ENCODE results near the gene AP1S1.
"Not testable (repeated sequence)": the region's sequence is repeated elsewhere in the genome, so short reads cannot be mapped to it uniquely, and the experiment has no call there.

AP1S1 gene

DNA sequence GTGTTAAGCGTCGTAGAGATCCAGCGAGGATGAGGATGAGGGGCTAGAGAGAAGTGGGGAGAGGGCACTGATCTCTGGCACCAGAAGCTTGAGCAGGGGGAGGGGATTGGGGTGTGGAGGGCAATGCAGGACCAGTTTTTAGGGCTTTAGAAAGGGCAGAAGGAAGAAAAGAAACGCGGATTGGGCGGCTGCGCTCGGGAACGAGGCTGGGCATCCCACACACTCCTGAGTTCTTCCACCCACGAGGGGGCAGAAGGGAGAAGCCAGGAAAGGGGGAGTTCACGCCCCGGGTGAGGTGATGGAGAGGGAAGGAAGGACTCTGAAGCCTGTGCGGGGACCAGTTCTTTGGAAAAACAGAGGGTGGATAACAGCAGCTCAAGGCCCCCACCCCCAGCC lies 17.2 kb downstream of the AP1S1 start:
- DNase-seq = no peak

DNA sequence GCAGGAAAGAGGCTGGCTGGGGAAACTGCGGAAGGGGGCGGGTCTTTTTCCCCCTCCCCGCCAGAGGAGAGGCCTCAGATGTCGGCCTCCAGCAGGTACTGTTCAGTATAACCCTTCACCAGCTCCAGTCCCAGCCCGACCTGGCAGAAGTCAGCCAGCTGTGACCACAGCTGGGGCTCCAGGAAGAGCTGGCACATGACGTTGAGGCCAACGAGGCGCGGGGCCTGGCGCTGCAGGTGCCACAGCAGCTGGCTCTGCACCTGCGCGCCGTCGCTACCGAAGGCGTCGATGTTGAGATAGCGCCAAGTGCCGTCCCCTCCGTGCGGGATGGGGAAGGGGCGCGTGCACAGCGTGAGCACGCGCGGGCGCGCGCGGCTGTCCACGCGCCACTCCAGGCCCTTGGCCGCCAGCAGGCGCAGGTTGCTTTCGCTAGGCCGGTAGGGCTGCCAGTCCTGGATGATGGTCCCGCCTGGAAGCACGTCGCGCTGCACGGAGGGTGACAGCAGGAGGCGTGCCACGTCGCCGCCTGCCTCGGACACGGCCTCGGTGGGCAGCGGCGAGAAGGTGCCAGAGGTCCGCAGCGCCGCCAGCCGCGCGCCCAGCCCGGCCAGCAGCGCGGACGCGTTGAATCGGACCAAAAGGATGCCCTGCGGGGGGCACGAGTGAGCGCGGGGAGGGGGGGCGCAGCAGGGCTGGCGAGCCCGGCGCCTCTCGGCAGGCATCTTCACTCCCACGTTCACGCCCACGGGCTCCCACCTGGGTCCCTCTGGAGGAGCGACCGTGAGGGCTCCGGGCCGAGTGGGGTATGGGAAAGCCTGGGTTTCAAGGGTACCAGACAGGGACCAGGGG lies 18.0 kb downstream of the AP1S1 start:
- peak; percentile 93 for DNase-seq

DNA sequence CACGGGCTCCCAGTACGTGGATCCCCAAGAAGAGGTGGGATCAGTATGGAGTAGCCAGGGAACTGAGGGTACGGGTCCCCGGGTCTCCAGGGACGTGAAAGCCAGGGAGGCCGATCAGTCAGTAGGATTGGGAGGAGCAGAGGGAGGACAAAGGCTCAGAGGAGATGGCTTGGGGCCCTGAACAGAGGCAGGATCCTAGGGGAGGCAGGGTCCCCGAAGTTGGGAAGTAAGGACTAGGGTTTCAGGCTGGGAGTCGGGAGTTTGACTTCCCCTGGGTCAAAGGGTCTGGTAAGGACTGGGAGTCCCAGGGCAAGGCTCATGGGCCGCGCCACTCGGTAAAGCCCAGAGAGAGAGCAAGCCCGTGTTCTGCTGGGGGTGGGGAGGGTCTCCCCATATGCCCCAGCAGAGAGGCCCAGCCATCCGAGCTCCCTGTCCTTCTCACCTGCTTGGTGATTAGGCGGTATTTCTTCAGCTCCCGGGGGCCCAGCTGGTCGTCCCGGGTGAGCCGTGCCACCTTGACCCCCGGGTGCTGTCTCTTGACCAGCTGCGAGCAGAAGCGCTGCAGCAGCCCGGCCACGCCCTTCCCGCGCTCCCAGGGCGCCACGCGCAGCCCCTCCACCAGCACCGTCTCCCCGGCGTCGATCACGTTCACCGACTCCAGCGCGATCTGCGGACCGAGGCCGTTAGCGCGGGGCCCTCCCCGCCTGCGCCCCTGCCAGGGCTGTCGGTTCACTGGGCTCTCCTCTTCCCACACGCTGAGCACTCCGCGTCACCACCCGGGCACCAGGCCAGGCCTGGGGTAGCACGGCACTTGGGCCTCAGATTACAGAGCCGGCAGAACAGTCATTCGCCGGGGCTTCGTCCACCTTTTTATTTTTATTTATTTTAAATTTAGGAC lies 18.8 kb downstream of the AP1S1 start:
- DNase-seq = peak; percentile 89

DNA sequence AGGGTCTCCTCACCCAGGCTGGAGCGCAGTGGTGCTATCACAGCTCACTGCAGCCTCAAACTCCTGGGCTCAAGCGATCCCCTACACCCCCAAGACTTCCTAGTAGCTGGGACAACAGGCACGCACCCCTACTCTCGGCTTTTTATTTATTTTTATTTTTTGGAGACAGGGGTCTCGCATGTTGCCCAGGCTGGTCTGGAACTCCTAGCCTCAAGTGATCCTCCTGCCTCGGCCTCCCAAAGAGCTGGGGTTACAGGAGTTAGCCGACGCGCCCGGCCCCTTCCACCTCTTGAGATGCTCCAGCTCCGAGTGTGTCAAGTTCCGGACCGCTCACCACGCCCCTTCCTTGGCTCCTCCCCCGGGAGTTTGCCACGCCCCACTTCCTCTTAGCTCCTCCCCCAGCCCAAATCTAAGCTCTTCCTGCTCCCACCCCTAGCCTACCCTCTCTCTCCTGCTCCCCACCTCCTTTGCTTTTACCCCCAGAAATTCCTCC lies 19.5 kb downstream of the AP1S1 start:
- peak; percentile 51 for DNase-seq

DNA sequence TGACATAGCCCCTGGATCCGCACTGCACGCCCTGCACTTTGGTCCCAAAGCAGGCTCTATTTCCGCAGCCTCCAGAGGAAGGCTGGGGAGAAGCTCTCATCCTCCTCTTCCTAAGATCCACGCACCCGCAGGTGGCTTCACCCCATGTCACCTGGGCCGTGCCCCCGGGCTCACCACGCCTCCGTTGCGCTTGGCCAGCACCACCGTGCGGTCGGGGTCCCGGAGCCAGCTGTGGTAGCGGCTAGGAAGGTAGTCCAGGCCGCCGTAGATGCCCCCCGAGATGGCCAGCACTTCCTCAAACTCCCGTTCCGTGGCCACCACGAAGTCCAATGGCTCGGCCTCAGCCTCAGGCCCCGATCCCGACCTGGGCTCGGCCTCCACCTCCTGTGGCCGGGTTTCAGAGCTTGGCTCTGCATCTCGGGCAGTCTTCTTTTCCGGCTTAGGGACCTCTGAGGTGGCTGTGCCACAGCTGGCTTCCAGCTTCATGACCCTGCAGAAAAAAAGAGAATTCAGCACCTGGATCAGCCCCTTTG lies 20.1 kb downstream of the AP1S1 start:
- DNase-seq = no peak

DNA sequence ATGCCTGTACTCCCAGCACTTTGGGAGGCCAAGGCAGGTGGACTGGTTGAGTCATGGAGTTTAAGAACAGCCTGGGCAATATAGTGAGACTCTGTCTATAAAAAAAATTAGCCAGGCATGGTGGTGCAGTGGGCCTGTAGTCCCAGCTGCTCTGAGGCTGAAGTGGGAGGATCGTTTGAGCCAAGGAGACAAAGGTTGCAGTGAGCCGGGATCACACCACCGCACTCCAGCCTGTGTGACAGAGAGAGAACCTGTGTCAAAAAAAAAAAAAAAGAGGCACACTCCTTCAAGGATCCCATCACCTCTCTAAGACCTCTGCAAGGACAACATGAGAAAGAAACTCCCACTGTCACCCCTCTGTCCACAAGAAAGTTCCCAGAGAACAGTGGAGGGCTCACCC lies 21.4 kb downstream of the AP1S1 start:
- no peak for DNase-seq

DNA sequence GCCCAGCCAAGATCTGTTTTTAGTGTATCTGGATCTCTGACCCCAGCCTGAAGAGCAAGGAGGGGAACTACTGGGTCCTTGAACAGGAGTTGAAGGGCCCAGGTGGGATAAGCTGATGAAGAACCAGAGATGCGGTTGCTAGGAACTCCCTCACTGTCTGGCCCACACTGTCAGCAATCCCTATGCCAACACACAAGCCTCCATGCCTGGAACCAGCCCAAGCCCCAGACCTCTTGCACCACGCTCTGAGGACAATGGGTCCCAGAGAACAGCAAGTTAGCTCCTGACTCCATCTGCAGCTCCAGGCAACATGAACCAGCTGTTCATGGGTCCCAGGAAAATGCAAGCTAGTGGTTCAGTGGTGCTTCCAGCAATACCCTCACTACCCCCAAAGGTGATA lies 23.4 kb downstream of the AP1S1 start:
- DNase-seq = no peak

DNA sequence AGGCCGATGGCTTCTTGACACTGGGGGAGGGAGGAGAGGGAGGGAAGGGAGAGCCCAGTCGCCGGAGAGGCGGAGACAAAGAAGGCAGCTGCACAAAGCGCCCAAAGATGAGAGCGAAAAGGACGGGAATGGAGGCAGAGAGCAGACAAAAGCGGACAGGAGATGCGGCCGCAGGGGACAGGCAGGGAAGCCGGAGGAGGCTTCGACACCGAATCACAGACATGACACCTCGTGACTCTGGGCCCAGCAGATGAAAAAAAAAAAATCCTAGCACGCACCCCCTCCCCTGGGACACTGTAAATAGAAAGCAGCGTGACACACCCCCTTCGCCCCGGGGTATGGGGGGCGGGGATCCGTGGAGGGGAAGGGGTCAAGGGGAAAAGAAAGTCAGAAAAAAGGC lies 24.8 kb downstream of the AP1S1 start:
- no peak for DNase-seq

DNA sequence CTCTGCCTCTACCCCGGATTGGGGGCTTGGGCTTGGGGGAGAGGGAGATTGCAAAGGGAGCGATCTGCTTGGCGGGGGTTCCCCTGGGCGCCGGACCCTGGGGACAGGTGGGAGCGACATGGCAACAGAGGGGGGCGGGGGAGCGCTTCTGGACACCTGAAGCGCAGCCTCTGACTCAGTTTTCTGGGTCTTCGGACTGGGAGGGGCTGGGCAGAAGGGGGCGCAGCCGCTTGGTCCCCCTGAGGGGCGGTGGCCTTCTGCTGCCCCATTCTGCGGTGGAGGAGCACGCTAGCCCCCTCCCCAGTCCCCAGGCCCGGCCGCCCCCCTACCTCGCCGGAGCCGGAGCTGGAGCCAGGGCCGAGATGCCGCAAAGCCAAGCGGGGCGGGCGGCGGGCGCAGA lies 25.4 kb downstream of the AP1S1 start:
- DNase-seq = no peak

DNA sequence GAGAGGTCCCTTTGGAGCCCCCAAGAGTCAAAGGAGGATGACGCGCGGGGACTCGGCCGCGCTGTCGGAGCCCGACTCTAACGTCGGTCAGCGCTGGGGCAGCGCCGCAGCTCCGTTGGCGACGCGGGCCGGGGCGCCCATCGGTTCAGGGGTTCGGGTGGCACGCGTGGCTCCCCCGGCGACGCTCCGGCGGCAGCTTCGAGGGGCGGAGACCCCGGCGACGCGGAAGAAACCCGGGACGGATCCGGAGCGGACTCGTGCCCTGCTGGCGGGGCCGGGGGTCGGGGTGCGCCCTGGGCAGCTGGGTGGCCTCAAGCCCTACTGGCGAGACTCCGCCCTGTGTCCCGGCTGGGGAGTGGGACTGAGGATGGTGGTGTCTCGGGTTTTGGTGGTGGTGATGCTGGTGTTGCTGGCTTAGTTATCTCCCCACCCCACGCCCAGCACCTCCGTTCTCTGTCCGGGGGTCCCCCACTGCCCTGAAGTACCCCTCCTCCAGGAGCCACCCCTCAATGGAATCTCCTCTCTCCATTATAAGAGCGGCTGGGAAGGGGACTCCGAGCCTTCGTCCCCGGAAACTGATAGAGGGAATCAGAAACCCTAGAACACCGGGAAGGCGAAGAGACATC lies 26.0 kb downstream of the AP1S1 start, which contains the start of gene NAT16:
NAT16 (minus strand) TSS at position 164 of the 626 bp plus-strand sequence. CDS start 5,486 bp downstream, outside the sequence.
- no peak for DNase-seq

DNA sequence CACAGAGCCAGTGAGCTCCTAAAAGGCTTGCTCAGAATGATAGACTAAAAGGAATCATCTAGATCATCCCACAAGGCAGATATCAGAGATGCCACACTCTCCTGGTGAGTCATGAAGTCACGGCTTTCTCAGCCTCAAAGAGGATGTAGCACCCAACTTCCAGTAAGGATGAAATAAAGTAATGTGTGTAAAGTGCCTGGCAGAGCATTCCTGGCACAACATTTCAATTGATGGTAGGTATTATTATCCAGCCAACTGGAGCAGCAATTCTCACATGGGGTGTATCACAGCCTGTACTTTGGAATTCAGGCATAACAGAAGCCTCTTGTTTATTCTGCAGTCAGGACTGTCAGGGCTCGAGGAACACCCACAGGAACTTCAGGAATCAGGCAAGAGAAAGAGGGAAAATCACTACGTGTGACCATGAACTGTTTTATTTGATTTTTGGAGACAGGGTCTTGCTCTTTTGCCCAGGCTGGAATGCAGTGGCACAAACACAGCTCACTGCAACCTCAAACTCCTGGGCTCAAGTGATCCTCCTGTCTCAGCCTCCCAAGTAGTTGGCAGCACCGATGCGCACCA lies 31.1 kb downstream of the AP1S1 start:
- no peak for DNase-seq

DNA sequence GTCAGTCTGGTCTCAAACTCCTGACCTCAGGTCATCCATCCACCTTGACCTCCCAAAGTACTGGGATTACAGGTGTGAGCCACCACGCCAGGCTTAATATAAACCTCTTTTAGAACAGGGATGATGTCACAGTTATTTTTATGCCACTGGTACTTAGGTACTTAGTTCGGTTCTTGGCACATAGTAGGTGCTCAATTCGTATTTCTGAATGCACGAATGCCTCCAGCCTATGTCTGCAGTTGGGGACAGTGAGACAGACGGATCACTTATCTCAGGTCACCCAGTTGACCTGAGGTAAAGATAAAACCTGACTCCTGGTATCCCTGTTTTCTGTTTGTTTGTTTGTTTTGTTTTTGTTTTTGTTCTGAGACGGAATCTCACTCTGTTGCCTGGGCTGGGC lies 31.9 kb downstream of the AP1S1 start:
- no peak for DNase-seq

DNA sequence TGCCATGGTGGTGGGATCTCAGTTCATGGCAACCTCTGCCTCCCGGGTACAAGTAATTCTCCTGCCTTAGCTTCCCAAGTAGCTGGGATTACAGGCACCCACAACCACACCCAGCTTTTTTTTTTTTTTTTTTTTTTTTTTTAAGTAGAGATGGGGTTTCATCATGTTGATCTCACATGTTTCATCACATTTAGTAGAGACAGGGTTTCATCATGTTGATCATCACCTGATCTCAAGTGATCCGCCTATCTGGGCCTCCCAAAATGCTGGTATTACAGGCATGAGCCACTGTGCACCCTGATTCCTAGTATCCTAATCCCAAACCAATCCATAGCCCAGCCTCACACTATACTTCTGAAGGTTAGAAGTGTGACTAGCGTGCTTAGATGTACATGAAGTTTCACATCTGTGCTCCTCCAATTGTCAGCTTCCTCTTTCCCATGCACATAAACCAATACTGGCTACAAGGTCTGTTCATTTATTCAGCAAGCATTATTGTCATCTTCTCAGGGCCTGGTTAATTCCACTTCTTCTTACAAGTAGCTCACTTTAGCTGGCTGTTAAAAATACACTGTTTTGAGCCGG lies 32.7 kb downstream of the AP1S1 start:
- no peak for DNase-seq

DNA sequence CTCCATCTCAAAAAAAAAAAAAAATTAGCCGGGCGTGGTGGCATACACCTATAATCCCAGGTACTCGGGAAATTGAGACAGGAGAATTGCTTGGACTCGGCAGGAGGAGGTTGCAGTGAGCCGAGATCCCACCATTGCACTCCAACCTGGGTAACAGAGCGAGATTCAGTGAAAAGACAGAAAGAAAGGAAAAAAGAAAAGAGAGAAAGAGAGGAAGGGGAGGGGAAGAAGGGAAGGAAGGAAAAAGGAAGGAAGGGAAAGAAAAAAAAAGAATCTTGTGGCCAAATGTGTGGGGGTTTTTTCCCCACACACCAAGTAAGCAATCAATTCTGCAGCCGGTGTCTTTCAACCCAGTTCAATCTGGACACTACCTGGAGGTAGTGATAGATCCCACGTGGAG lies 34.8 kb downstream of the AP1S1 start:
- DNase-seq = no peak

DNA sequence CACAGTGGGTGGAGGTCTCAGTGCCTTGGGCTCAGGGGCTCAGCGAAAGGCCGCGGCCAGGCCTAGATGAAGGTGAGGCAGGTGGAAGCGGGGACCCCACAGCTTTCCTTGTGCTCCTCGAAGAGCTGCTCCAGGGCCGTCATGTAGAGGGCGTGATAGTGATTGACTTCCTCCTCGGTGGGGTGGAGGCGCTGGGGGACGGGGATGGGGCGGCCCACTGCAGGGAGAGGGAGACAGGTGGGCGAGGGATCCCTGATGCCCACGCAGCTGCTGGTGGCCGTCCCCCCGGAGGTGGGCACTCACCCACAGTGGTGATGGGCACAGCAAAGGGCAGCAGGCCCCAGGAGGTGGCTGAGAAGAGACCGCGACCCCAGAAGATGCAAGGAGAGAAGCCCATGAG lies 41.6 kb downstream of the AP1S1 start:
- DNase-seq = no peak

DNA sequence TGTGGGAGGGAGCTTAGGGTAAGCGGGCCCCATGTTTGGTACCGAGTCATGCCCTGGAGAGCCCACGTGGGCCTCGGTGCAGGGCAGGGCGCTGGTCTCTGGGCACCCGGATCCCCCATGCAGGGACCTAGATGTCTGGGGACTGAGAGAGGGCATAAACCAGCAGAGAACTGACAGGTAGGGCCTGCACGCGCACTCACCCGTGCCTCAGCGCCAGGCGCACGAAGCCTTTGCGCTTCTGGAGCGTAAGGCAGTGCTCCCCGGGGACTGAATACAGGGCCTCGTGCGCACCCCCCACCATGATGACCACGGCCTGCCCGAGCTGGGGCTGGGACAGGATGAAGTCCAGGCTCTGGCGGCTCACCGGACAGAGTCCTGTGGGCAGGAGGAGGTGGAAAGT lies 43.7 kb downstream of the AP1S1 start:
- DNase-seq = no peak

DNA sequence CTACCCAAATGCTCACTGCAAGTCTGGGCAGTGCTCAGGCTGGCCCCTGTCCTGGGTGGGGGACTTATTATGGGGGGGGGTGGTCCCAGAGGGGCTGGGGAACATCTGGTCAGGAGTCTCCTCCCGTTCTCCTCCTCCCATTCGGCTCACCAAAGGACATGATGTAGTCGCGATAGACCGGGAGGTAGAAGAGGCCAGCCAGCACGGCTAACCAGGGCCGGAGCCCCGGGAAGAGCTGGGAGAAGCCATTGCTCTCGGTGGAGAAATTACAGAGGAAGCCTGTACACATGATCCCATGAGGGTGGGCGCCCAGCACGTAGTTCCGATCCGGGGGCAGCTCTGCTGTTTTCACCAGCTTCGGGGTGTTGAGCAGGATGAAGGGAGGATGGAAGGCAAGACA lies 44.2 kb downstream of the AP1S1 start:
- no peak for DNase-seq

DNA sequence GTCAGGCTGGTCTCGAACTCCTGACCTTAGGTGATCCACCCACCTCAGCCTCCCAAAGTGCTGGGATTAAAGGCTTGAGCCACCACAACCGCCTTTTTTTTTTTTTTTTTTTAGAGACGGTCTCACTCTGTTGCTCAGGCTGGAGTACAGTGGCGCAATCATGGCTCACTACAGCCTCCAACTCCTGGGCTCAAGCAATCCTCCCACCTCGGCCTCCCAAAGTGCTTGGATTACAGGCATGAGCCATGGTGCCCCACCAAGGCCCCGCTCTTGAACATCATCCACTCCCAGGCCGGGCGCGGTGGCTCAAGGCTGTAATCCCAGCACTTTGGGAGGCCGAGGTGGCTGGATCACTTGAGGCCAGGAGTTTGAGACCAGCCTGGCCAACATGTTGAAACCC lies 45.2 kb downstream of the AP1S1 start:
- not testable (repeated sequence) for DNase-seq

DNA sequence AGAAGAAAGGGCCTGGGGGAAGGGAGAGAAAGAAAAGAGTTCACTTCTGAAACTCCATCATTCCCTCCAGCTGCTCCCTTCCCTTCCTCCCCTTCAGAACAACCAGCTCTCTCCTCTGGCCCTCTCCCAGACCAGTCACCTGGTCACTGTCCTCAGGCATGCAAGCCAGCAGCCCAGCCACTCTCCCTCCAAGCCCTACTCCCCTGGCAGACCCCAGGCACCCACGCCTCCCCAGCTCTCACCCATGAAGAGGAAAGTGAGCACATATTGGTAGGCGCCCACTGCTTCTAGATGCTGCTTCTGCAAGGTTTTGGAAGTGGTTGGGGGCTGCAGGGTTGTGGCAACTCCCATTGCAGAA lies 46.2 kb downstream of the AP1S1 start:
- no peak for DNase-seq

DNA sequence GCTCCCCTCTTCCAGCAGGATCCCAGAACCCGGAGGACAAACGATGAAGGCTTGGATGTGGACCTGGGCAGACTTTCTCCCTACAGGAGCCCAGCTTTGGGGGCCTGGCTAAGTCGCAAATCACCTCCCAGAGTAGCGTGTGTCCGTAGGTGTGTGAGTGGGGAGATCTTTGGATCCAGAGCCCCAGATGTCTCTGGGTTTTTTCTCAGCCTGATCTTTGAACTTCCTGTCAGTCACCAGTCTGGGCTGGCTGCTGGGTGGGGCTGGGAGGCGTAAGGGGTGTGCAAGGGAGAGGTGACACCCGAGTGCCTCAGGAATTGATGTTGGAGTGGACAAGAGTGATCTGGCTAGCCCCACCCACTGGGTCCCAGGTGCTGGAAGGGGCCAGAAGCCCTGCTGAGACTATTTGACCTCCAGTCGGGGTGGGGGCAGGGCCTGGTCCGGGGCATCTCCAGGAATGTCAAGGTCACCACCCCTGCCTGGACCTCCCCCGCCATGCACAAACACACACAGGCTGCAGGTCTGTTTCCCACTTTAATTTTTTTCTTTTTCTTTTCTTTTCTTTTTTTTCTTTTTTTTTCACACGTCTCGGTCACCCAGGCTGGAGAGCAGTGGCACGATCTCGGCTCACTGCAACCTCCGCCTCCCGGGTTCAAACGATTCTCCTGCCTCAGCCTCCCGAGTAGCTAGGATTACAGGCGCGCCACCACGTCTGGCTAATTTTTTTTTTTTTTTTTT lies 46.8 kb downstream of the AP1S1 start, which contains the start of gene MOGAT3:
MOGAT3 (minus strand) TSS at position 175 of the 738 bp plus-strand sequence. CDS start 182 bp downstream, outside the sequence.
- no peak for DNase-seq
